Astrocyte of the hippocampus (primary cell): ENCODE measurements around the gene EEF2.
"Not testable (repeated sequence)": the region's sequence is repeated elsewhere in the genome, so short reads cannot be mapped to it uniquely, and the experiment has no call there.

Source experiments
- DNase-seq: peaks from one replicate; pipeline ENCODE4 v3.0.0; 2011; ENCODE audit warnings: low read depth, low spot score

EEF2 gene

DNA sequence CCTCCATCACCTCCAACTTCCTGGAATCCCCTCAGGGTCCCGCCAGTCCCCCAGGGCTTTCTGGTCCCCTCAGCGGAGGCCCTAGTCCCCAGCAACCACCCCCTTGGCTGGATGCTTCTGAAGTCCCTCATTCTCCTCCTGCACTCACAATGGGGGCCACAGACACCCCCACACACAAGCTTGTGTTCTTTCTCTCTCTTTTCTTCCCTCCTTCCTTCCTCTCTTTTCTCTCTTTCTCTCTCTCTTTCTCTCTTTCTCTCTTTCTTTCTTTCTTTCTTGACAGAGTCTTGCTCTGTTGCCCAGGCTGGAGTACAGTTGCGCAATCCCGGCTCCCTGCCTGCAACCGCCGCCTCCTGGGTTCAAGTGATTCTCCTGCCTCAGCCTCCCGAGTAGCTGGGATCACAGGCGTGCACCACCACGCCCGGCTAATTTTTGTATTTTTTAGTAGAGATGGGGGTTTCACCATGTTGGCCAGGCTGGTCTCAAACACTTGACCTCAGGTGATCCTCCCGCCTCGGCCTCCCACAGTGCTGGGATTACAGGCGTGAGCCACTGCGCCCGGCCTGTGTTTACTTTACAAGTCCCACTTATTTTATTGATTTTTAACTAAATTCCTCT lies 37.8 kb downstream of the EEF2 start:
- not testable (repeated sequence) for DNase-seq

DNA sequence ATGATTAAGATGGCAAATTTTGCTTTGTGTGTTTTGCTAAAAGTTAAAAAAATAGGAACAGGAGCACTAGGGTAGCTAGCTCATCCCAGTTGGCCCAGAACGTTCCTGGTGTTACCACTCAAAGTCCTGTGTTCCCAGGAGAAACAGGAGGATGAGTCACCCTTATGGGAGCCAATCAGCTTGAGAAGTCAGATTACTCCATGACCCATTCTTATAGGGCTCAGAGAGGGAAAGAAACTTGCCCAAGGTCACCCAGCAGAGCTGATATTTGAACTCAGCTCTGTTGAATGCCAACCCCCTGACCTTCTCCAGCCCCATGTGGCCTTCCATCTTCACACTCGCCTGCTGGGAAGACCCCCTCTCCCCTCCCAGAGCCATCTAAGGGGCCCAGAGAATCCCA lies 39.4 kb downstream of the EEF2 start:
- no peak for DNase-seq

DNA sequence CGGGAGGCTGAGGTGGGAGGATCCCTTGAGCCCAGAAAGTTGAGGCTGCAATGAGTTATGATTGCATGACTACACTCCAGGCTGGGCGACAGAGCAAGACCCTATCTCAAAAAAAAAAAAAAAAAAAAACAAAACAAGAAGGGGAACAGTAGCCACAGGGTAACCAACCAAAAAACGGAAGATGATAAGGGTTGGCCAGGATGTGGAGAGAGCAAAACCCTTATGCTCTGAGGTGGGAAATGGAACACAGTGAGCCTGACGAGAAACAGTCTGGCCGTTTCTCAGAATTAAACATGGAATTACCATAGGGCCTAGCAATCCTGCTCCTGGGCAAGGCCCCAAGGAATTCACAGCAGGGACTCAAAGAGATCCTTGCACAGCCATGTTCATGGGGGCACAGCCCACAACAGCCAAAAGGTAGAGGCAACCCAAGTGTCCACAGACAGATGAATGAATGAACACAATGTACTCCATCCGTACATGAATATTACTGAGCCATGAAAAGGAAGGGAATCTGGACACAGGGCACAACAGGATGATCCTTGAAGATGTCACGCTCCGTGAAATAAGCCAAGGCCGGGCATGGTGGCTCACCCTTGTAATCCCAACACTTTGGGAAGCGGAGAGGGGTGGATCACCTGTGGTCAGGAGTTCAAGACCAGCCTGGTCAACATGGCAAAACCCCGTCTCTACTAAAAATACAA lies 41.1 kb downstream of the EEF2 start:
- no peak for DNase-seq

DNA sequence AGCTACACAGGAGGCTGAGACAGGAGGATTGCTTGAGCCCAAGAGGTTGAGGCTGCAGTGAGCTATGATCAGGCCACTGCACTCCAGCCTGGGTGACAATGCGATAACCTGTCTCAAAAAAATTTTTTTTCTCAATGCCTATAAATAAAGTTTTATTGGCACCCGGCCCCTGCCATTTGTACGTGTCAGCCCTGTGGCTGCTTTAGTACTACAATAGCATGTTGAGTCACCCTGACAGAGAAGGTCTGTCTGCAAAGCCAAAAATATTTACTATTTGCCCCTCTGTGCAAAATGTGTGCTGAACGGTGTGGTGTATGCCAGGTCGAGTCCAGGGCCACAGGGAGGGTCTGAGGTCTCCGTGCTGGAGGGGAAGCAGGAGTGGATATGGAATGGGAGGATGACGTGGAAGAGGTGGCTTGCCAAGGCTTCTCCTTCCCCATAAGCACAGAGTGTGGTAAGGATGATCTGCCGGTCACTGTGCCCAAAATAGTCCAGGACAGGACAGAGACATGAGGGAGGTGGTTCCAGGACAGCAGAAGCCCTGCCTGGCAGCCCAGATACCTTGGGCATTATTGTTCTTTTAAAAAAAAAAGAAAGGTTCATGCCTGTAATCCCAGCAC lies 42.4 kb downstream of the EEF2 start:
- DNase-seq = no peak

DNA sequence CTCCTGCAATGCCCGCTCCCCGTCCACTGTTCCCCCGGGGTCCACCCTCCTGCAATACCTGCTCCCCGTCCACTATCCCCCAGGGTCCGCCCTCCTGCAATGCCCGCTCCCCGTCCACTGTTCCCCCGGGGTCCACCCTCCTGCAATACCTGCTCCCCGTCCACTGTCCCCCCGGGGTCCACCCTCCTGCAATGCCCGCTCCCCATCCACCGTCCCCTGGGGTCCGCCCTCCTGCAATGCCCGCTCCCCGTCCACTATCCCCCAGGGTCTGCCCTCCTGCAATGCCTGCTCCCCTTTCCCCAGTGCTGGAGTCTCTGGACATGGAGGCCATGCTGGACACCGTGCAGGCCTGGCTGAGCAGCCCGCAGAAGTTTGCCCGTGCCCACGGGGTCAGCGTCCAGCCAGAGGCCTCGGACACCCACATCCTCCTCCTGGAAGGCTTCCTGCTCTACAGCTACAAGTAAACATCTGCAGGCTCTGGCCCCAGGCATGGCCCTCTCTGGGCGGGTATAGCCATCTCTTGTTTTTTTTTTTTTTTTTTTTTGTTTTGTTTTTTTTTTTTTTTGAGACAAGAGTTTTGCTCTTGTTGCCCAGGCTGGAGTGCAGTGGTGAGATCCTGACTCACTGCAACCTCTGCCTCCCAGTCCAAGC lies 46.8 kb downstream of the EEF2 start:
- DNase-seq = not testable (repeated sequence)

DNA sequence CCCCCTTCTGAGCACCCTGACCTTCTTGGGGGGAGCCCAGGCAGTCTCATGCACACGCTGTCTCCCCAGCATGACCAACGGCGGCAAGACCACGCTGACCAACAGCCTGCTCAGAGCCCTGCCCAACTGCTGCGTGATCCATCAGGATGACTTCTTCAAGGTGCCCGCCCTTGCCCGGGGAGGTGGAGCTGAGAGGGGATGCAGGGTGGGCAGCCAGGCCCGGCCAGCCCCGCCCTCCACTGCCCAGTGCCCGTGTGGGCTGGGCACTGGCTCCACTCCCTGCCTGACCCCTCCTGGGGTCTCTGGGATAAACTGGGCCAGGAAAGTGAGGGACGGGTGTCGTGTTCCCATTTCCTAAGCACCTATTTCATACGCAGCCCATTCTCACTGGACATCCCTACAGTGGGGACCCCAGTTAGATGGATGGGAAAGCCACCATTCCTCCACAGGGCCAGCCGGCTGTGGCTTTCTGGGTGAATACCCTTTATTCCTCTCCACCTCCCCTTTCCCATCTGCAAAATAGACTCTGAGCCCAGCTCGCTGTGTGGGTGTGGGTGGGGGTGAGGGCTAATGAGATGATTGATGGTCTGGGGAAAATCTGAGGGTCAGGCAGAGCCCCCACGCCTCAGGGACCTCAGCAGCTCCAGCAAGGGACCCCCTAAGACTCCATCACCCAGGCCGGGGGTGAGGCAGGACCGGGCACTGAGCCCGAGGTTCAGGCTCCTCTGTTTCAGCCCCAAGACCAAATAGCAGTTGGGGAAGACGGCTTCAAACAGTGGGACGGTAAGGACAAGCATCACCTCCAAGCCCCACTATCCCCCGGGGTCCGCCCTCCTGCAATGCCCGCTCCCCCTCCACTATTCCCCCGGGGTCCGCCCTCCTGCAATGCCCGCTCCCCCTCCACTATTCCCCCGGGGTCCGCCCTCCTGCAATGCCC lies 48.5 kb downstream of the EEF2 start:
- DNase-seq = no peak

DNA sequence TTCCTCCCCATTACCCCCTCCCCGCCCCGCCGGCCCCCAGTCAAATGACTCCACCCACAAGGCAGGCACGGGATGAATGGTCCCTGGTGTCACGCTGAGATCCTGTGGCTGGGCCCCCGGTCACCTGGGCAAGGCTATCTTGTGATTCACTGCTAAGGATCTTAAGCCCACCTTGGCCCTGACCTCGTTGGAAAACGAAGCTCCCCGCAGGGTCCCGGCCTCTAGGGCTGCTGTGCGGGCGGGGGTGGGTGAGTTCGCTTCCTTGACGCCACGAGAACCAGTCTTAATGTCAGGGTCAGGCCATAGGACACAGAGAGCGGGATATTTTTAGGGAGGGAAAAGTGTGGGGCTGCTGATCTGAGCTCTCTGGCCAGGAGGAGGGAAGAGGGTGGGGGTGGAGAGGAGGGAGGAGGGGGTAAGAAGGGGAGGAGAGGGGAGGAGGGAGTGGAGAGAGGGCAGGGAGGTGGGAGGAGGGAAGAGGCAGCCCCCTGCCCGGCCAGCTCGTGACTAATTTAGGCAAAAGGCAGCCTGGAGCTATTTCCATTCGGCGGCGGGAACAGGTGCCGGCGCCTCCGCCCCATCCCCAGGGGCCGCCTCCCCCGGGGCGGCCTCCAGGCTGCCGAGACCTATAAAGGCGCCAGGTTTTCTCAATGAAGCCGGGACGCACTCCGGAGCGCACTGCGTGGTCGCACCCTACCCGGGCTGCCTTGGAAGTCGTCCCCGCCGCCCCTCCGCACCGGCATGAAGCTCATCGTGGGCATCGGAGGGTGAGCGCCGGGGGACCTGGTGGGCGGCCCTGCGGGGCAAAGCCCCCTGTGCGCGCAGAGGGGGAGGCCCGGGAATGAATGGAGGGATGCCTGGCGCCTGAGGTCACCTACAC lies 52.1 kb downstream of the EEF2 start, which contains the start of gene NMRK2:
TSS of gene NMRK2 (plus strand) at position 139 of the 880 bp plus-strand sequence. CDS start at position 742, 603 bp downstream.
- no peak for DNase-seq

DNA sequence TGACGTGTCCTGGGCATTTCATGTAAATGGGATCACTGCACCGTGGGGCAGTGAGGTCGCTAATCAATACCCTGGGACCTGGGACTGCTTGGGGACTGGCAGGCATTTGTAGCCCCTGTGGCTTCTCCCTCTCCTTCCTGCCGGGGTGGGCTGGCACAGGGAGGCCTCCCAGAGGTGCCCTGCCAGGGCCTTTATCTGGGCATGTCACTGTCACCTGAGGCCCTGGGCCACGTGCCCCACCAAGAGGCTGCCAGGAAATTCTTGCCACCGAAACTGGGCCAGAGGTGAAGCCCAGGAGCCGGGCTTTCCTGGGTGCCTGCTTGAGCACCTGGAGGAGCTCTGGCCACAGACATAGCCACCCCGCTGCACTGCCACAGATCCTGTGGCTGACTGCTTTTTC lies 54.2 kb downstream of the EEF2 start:
- DNase-seq = no peak
